IPS-15b (cell line): ENCODE data around the gene PCSK5.

Experiments used
- H3K27me3 ChIP-seq: one replicate; pipeline ENCODE4 v1.6.1; 2013; ENCODE audit warnings: low read length; ENCODE audit not compliant: control insufficient read depth, insufficient read depth
- H3K36me3 ChIP-seq: one replicate; pipeline ENCODE4 v1.6.1; 2013; ENCODE audit warnings: low read length; ENCODE audit not compliant: control insufficient read depth, insufficient read depth
- H3K4me1 ChIP-seq: one replicate; pipeline ENCODE4 v1.6.1; 2013; ENCODE audit warnings: mild to moderate bottlenecking, low read length; ENCODE audit not compliant: control insufficient read depth, insufficient read depth
- H3K4me3 ChIP-seq: one replicate; pipeline ENCODE4 v1.5.1; 2013; ENCODE audit warnings: low read depth, low read length
- H3K9ac ChIP-seq: one replicate; pipeline ENCODE4 v1.6.1; 2013; ENCODE audit warnings: low read depth, mild to moderate bottlenecking, low read length
- H3K9me3 ChIP-seq: one replicate; pipeline ENCODE4 v1.6.1; 2013; ENCODE audit warnings: mild to moderate bottlenecking, low read length; ENCODE audit not compliant: control insufficient read depth, insufficient read depth

The PCSK5 gene

DNA sequence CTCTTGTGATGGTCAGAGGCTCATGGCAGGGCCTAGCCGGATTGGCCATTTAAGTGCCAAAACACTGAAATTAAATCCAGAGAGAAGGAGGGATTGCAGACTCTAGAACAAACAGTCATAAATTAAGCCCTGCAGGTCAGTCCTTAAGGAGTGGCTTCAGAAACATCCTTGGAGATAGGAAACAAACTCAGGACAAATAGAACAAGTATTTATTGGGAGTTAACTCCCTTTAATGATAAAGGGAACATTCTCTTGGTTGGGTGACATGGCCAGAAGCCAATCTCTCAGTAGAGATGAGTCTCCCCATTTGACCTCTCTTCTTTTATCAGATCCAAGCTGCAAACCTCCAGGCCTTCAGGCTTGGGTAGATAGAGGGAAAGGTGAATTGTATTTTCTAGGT lies 17.4 kb downstream of the PCSK5 start:
- no peaks in the 10 kb centered on the region for H3K36me3 ChIP-seq
- H3K9me3 ChIP-seq: no peaks in the 10 kb centered on the region
- peaks cover 12% of the 10 kb centered on the region for H3K4me1 ChIP-seq
- no peaks in the 10 kb centered on the region for H3K27me3 ChIP-seq
- no peak overlapping the region for H3K4me3 ChIP-seq
- no peak overlapping the region for H3K9ac ChIP-seq

DNA sequence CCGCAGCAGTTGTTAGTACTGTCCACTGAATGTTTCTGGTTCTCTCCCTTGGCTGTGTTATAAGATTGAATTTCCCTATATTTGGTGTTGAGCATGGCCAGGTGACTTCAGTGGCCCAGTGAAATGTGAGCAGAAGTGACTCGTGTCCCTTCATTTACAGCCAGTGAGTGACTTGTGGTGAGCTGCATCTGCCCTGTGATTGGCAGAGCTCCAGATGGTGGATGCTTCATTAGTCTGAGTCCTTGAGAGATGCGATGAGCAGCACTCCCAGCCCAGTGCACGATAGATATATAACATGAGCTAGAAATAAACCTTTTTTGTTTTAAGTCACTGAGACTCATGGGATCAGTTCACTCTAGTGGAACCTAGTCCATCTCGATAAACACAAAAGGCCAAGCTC lies 19.3 kb downstream of the PCSK5 start:
- Histone ChIP-seq H3K36me3 (no peaks in the 10 kb centered on the region), H3K9ac (no peak overlapping the region), H3K4me1 (peaks cover 15% of the 10 kb centered on the region), H3K27me3 (no peaks in the 10 kb centered on the region), H3K4me3 (no peak overlapping the region), H3K9me3 (no peaks in the 10 kb centered on the region)

DNA sequence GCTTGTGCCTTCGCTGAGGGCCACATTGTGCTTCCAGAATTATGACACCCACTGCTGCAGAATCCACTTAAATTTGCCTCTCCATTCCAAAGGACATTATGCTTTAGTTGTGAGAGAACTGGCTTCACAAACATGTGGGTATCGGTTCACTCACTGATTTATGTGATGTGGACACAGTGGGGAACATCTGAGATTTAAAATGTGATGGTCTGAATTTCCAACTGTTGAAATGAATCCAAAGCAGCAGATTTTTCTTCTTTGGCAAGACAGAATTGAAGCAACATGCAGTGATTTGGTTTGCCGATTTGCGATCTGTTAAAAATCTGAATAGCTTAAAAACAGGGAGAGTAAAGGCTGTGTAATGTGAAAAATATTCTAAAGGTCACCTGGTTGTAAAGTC lies 20.3 kb downstream of the PCSK5 start:
- H3K36me3 ChIP-seq: no peaks in the 10 kb centered on the region
- no peaks in the 10 kb centered on the region for H3K27me3 ChIP-seq
- no peak overlapping the region for H3K4me3 ChIP-seq
- H3K9ac ChIP-seq: no peak overlapping the region
- no peaks in the 10 kb centered on the region for H3K9me3 ChIP-seq
- H3K4me1 ChIP-seq: peaks cover 15% of the 10 kb centered on the region

DNA sequence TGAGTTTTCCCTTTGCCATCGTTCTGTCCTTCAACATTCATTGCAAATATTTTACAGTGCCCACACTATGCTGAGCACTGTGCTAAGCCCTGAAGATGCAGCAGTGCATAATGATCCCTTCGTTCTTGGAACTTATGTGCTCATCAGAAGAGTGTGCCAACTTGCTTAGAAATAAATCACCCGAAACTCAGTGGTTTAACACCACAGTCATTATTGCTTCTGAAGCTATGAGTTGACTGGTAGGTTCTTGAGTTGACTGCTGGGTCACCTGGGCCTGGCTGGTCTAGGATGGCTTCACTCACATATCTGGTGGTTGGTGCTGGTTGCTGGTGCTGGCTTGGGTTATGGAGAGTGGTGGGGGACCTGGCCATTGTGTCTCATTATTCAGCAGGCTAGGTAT lies 20.9 kb downstream of the PCSK5 start:
- no peak overlapping the region for H3K4me3 ChIP-seq

DNA sequence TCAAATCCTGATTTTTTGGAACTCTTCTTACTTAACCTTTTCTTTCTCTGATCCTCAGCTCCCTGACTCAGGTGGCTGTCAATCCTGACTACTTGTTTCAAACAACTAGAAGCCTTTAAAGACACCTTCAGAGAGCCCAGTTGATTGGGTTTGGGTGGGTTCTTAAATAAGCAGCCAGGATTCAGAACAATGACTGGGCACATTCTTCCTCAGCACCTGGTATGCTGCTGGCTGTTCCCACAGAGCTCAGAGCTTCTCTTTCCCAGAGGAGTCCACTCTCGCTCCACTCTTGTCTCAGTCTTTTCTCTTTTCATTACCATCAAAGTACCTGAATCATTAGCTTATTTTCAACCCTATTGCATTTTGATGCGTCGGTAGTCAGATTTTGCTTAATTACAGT lies 22.5 kb downstream of the PCSK5 start:
- H3K4me1 ChIP-seq: peaks cover 8% of the 10 kb centered on the region
- H3K36me3 ChIP-seq: no peaks in the 10 kb centered on the region
- H3K9me3 ChIP-seq: no peaks in the 10 kb centered on the region
- no peaks in the 10 kb centered on the region for H3K27me3 ChIP-seq
- H3K4me3 ChIP-seq: no peak overlapping the region
- no peak overlapping the region for H3K9ac ChIP-seq

More for the DNA sequence above, 20.9 kb downstream of the PCSK5 start:
- Histone ChIP-seq H3K4me1 (peaks cover 14% of the 10 kb centered on the region), H3K36me3 (no peaks in the 10 kb centered on the region), H3K27me3 (no peaks in the 10 kb centered on the region), H3K9me3 (no peaks in the 10 kb centered on the region), H3K9ac (no peak overlapping the region)

DNA sequence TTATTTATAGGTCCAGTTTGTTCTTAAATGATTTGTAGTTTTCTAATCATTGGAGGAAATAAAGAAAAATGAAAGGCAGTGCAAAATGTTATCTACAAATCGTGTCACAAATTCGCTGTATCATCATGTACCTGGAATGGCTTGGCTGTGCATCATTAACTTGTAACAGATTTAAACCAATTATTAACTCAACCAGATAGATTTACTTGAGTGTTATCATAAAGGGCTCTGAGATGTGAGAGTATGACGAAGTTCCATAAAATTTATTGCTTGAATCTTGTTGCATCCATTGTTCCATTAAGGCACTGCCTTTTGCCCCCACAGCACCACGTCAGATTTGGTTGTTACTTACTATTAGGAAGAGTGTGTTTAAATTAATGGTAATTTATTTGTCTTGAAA lies 23.5 kb downstream of the PCSK5 start:
- Histone ChIP-seq H3K4me3 (no peak overlapping the region), H3K36me3 (no peaks in the 10 kb centered on the region)

DNA sequence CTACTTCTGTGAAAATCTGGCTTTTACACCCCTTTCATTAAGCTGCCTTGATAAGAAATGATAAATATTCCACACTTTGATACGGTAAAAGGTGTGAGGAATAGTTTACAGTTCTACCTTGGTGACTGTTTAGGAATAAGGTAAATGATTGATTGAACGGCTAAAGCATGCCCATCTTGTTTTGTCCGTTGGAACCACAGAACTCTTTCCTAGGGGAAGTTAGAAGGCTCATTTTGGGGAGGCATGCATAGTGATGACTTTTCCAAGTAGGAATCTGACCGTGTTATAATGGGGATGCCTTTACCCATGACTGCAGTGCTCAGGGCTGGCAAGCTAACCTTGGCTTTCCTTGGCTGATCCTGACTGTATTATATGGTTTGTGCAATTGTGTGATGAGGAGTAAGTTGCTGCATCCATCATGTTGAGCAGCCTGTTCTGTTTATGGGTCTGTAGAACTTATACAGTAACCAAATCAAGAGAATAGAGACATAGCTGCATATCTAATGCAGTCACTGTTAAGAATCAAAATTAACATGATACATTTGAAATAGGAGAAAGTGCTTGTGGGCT lies 24.5 kb downstream of the PCSK5 start:
- no peak overlapping the region for H3K4me3 ChIP-seq
- H3K4me1 ChIP-seq: peaks cover 8% of the 10 kb centered on the region
- H3K9ac ChIP-seq: no peak overlapping the region
- no peaks in the 10 kb centered on the region for H3K9me3 ChIP-seq
- no peaks in the 10 kb centered on the region for H3K27me3 ChIP-seq
- H3K36me3 ChIP-seq: no peaks in the 10 kb centered on the region

More for the DNA sequence above, 23.5 kb downstream of the PCSK5 start:
- H3K9ac ChIP-seq: no peak overlapping the region
- H3K9me3 ChIP-seq: no peaks in the 10 kb centered on the region
- peaks cover 8% of the 10 kb centered on the region for H3K4me1 ChIP-seq
- H3K27me3 ChIP-seq: no peaks in the 10 kb centered on the region

DNA sequence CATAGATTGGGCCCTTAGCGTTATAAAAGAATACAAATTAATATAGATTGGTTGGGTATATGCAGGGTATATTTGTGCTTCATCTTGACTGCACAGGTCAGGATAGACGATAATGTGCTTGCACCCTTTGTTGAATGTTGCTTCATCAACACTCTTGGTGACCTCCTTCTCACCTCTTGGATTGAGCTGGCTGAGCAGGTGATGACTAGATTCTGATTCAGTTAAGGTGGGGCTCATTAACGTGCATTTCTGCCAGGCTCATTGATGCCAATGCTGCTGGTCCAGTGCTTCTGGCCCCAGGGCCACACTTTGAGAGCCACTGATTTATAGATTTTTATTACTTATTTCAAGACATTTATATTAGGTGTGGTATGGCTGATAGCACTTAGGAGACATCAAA lies 27.7 kb downstream of the PCSK5 start:
- no peaks in the 10 kb centered on the region for H3K27me3 ChIP-seq
- no peaks in the 10 kb centered on the region for H3K36me3 ChIP-seq
- H3K9ac ChIP-seq: no peak overlapping the region
- H3K4me3 ChIP-seq: no peak overlapping the region
- H3K9me3 ChIP-seq: no peaks in the 10 kb centered on the region
- H3K4me1 ChIP-seq: peaks cover under 1% of the 10 kb centered on the region

DNA sequence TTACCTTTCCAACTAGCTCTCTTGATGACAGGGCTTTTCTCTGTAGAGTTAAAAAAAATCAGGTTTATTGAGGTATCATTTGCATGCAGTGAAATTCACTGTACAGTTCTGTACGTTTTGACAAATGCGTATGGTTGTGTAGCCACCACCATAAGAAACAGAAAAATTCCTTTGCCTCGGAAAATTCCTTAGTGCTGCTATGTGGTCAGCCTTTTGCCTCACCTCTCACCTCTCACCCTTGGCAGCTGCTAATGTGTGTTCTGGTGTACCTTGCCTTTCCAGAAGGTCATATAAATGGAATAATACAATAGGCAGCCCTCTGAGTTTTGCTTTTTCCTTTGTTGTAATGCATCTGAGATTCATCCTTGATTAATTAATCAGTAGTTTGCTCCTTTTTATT lies 28.4 kb downstream of the PCSK5 start:
- H3K27me3 ChIP-seq: no peaks in the 10 kb centered on the region
- H3K36me3 ChIP-seq: no peaks in the 10 kb centered on the region
- H3K4me1 ChIP-seq: no peaks in the 10 kb centered on the region
- no peaks in the 10 kb centered on the region for H3K9me3 ChIP-seq
- H3K4me3 ChIP-seq: no peak overlapping the region
- no peak overlapping the region for H3K9ac ChIP-seq

DNA sequence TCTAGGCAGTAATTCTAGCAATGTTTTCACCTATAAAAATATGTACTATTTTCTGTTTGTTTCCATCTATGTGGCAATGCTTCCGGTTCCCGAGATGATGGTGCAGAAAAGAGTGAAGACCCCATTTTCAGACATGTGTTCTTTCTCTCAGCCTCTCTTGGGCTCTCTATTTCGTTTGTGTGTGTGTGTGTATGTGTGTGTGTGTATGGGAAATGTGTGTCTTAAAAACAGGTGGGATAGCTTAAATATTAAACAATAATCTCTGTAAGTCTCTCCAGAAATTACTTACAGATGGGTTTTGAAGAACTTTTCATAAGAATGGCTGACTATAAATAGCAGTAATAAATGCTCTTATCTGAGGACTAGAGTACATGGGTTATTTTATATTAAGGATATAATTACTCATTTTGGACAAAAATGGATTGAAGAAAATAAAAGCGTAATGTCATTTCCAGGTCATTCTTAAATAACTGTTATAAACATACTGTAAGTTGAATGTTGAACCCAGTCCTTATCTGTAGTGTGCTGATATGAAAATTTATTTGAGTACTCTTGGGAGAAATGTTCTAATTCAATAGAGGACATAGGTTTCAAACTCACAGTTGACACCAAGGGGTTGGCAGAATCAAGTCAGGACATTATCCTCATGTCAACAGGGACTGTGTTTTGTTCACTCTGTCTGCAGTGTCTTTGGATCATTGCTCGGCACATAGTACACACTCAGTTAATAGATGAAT lies 31.1 kb downstream of the PCSK5 start:
- Histone ChIP-seq H3K4me3 (no peak overlapping the region), H3K9me3 (no peaks in the 10 kb centered on the region), H3K27me3 (no peaks in the 10 kb centered on the region), H3K9ac (no peak overlapping the region), H3K4me1 (peaks cover 11% of the 10 kb centered on the region), H3K36me3 (no peaks in the 10 kb centered on the region)

DNA sequence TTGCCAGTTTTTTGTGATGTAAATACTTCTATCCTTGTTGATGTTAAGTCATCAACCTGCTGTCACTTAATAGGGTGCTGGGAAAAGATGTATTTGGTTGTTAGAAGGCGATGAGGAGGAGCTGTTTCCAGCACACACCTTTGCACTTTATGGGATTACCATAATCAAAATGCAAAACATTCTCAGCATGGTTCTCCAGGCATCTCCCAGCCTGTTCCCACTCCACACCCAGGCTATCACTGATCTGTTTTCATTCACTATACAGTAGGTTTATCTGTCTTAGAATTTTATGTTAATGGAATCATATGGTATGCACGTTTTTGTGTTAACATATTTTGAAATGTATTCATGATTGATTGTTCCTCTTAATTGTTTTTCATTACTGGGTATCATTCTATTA lies 35.9 kb downstream of the PCSK5 start:
- no peak overlapping the region for H3K4me3 ChIP-seq
- no peaks in the 10 kb centered on the region for H3K36me3 ChIP-seq
- H3K27me3 ChIP-seq: no peaks in the 10 kb centered on the region
- no peak overlapping the region for H3K9ac ChIP-seq
- peaks cover 26% of the 10 kb centered on the region for H3K4me1 ChIP-seq
- no peaks in the 10 kb centered on the region for H3K9me3 ChIP-seq

DNA sequence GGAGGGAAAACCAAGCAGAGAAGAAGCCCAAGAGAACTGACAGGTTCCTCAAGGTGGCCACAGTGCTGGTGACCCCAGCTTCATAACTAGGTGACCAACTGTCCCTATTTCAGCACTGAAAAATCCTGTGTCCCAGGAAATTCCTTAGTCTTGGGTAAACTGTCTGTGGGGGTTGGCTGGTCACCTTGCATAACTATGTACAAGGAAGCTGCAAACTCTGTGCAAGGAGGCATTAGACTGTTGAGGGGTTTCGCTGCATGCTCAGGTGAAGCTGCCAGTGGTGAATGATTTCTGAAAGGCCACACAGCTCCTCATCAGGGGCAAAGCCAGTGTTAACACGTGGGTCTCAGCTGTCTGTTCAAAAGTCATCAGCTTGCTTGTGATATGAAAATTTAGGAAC lies 36.9 kb downstream of the PCSK5 start:
- H3K4me1 ChIP-seq: peaks cover 35% of the 10 kb centered on the region
- no peaks in the 10 kb centered on the region for H3K36me3 ChIP-seq
- H3K9me3 ChIP-seq: no peaks in the 10 kb centered on the region
- no peaks in the 10 kb centered on the region for H3K27me3 ChIP-seq
- H3K9ac ChIP-seq: no peak overlapping the region
- H3K4me3 ChIP-seq: no peak overlapping the region
